GM21717 (cell line): ENCODE data around the gene KIF3A.
A peak's percentile ranks its signal among the peaks of the same experiment; 100 is the strongest.

Experiments used
- ATAC-seq: cut with Tn5 transposase; IDR thresholded peaks from one replicate; pipeline ENCODE4 v1.9.1; 2021; ENCODE audit warnings: mild to moderate bottlenecking, moderate library complexity; ENCODE audit not compliant: unreplicated experiment

Gene KIF3A

GRCh38 chr5:132664696-132665209 lies 72.6 kb downstream of the KIF3A start:
- ATAC-seq, result no peak

DNA sequence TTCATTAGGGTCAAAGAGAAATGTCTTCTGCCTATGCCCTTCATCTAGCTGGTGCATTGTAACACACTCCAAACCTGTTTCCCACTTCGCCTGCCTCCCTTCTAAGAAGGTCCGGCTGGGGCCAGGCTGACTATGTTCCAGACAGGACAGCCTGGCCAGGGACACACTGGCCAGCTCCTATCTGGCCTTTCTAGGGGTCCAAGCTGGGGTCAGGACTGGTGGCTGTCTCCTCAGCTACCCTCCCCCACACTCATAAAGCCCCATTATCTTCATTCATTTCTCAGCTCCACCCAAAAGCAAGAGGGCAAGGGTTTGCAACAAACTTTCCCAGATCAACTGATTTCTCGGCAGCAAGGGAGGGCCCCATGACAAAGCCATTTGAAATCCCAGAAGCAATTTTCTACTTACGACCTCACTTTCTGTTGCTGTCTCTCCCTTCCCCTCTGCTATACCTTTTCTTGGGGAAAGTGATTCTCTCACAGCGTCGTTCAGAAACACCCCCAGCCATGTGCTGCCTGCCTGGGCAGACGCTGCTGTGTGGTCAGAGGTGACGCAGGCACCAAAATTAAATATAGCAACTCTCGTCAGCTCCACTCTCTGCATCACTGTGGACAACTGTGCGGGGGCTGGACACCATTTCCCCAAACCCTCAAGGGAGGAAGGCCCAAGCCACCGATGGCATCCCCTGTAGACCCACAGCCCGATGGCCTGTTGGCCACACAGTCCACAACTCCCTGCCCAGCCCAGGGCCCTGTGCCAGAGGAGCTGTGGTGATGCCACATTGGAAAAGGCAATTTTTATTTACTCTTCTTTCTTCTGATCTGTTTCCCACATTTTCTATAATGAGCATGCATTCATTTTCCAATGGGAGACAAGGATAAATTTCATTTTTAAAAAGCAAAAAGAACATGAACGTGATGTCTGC lies 73.3 kb downstream of the KIF3A start:
- peak; percentile 48 for ATAC-seq

DNA sequence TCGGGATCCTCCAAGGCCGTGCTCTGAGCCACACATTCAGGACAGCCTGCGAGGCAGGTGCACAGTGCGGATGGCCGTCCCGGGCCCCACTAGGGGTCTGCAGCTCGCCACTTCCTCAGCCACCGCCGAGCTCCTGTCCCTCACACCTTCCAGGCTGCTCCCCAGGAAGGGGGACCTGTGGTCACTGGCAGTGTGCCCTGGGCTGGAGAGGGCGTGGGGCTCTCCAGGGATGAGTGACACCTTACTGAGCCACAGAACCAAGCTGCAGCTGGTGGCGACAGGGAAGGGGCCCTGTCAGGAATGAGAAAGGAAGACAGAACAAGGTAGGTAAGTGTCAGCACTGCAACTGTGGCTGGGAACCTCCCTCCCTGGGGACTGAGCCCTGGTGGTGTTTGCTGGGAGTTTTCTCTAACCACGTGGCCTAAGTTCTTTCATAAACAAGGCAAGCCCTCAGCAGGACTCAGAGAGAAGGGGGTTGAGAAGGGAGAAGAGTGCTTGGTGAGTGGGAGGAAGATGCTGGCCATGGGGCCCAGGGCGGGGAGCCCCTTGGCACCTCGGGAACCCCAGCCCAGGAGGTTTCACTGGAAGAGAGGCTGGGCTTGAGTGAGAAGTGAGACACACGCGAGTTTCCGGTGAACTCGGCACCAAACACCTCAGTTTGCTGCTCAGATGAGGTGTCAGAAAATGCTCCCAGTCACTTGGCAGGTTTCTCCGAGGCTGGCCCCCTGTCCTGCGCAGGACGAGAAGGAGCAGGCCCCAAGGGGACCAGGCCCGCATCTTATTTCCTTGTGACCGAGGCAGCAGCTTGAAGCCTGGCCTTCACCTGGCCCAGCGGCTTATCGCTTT lies 74.2 kb downstream of the KIF3A start:
- peak; percentile 66 for ATAC-seq

DNA sequence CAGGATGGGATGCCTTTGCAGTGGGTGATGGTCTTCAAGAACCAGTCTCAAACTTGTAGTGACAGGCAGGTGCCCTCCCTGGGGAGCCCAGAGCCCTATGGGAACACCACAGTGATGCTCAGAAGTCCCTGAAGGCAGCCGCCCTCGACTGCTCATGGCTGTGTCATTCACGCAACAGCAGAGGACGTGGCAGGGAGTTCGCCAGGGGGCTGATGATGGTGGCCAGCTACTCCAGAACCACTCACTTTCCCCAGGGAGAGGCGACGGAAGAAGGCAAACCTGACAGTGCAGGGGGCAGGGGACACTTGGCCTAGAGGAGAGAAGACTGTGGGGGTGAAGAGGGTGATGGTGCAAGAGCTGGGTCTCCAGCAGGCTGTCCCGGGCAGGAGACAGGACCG lies 75.3 kb downstream of the KIF3A start:
- no peak for ATAC-seq

DNA sequence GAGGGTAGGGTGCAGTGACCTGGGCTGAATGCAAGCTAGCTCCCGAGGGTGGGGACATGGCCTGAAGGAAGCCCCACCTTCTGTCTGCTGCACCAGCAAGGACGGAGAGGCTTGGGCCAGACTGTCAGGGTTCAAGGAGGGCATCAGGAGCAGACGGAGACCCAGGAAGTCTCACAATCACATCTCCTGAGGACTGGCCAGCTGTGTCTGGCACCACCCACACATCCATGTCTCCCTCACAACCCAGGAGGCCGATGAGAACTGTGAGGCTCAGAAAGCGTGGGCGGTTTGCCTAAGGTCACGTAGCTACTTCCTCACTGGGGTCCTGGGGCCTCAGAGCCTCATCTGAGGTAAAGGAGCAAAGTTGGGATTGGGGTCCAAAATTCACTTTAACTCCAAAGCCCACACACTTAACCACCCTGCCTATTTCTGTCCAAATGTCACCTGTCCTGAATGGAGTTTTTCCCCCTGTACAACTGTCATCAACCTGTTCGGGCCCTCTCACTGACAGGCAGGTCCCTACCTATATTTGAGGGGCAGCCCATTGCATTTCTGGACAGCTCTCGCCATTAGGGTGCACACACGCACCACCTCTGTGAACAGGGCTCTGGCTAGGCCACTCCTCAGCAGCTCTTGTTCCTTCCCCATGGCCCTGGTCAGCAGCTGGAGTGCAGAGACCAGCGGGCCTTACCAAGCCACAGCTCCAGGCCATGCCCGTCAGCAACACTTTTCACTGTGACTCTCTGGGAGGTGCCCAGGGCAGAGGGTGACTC lies 75.9 kb downstream of the KIF3A start:
- no peak for ATAC-seq

- ATAC-seq, result no peak
Measured at GRCh38 chr5:132659598-132660493, 77.5 kb downstream of the KIF3A start.

GRCh38 chr5:132658381-132659302 lies 78.7 kb downstream of the KIF3A start:
- ATAC-seq, result no peak

- no peak for ATAC-seq
Measured at GRCh38 chr5:132657676-132658380, 79.5 kb downstream of the KIF3A start, which contains the start of gene IL13. IL13 (plus strand) TSS chr5:132658173; CDS start chr5:132658187, 14 bp downstream.

- no peak for ATAC-seq
Measured at GRCh38 chr5:132656774-132657355, 80.5 kb downstream of the KIF3A start.

DNA sequence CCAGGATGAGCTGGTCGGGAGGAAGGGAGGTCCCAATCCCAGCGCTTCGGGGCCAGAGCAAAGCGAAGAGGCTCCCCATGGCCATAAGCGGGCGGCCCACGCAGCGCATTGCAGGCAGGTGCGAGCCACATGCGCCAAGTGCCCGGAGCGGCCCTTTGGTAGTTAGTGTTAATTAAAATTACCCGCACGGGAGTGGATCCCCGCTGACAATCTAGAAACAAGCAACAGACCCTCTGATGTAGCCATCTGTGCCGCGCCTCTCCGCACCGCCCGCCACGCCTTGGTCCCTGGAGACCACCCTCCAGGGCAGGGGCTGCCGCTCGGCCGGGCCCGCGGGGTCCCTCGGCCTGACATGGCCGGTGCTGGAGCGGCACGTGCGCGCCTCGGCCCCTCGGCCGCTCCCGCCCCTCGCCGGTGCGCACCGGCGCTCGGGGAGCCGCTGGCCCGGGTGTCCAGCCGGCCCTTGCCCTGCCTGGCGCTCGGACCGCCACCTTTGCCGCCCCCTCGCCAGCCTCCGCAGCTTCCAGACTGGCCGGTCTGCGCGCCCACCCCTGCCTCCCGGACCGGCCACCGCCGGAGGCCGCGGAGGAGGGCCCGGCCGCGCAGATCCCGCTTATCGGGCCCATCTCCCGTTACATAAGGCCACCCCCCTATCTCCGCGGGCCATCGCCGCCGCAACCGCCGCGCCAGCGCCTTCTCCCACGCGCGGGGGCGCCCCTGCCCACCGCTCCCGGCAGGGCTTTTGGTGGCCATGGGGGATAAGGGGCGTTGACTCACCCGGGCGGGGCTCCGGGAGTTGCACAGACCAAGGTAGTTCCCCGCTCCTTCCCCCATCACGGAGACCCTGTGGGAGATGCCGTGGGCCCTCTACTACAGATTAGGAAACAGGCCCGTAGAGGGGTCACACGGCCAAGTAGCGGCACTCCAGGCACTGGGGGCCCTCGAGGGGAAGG lies 81.2 kb downstream of the KIF3A start:
- ATAC-seq, result no peak

DNA sequence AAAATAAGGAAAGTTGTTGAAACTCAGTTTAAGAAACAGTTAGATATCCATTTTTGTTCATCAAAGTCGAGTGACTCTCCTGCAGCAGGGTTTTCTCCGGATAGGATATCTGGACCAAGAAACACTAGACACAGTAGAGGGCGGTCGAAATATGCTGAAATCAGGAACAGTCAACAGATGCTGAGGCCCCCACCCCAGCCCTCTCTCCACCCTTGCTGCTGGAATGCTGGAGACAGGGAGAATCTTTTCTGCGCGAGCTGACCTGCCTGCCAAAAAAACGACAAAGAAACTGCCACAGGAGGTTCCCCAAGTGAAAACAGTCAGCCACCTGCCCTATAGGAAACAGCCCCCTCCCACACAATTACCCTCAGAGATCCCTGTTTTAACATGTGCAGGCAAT lies 83.6 kb downstream of the KIF3A start:
- ATAC-seq, result no peak

DNA sequence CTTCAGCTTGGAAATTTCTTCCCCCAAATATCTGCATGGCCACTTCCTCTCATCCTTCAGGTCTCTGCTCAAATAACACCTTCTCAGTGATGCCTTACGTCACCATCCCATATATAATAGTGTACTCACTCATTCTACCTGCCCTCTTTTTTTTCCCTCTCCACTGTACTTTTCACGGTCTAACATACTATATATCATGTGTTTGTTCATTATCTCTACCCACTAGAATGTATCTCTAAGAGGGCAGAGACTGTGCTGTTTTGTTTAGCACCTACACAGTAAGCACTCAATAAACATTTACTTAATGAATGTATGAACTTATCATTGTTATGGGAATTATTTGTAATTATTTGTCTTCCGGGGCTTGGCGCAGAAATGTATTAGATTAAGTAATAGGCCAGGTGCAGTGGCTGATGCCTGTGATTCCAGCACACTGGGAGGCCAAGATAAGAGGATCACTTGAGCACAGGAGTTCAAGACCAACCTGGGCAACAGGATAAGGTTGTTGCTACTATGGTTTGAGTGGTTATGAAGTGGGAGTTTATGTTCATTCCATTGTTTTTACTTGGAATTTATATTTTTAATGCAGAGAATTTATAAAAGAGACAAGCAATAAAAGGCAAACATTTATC lies 85.4 kb downstream of the KIF3A start:
- ATAC-seq, result no peak

- ATAC-seq, result no peak
Measured at GRCh38 chr5:132648355-132648754, 89.0 kb downstream of the KIF3A start.

DNA sequence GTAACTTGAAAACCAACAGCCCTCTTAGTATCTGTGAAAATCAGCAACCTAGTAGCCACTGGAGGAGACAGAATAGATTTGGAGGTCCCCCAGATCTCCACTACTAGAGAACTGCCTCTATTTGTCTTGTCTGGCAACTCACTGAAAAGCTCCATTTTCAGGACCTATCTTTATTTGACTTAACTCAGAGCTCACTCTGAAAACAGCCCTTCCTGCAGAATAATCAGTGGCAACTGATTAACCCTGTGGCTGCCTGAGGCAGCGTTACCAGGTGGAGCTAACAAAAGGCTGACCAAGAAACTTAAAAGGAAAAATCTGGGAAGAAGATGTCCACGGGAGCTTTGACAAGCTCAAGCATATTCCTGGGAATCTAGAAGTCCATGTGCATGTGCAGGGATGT lies 89.9 kb downstream of the KIF3A start:
- no peak for ATAC-seq

- ATAC-seq, result no peak
Measured at GRCh38 chr5:132646583-132647266, 90.6 kb downstream of the KIF3A start.

GRCh38 chr5:132644177-132644576 lies 93.2 kb downstream of the KIF3A start:
- ATAC-seq, result no peak
